NCI-H2107 treated with DMSO at 0.1 percent for 48 hours (cell line): ENCODE results near the gene FXYD4.
"Not testable (repeated sequence)": the region's sequence is repeated elsewhere in the genome, so short reads cannot be mapped to it uniquely, and the experiment has no call there.

Source experiments
- DNase-seq: peaks from one replicate; lab custom pipeline; 2025; ENCODE audit not compliant: unreplicated experiment; lab: John Stamatoyannopoulos, UW

FXYD4 gene, protein sequence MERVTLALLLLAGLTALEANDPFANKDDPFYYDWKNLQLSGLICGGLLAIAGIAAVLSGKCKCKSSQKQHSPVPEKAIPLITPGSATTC

DNA sequence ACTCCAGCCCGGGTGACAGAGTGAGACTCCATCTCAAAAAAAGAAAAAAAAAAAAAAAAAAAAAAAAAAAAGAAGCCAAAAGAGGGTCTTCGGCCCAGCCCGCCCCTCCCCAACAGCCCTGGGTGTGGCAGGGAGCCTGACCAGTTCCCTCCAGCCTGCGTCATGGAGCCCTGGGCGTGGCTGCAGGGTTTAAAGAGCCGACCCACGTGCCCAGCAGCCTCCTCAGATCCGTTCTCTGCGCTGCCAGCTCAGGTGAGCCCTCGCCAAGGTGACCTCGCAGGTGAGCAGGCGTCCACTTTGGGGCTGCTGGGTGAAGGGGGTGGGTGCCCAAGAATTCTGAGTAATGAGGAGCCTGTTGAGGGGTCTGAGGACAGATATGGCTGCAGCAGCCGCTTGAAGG is at the start of gene FXYD4:
Gene FXYD4, plus strand, starts transcription at position 219 of the 400 bp plus-strand sequence. CDS start 2,111 bp downstream, outside the sequence.
- no peak for DNase-seq

DNA sequence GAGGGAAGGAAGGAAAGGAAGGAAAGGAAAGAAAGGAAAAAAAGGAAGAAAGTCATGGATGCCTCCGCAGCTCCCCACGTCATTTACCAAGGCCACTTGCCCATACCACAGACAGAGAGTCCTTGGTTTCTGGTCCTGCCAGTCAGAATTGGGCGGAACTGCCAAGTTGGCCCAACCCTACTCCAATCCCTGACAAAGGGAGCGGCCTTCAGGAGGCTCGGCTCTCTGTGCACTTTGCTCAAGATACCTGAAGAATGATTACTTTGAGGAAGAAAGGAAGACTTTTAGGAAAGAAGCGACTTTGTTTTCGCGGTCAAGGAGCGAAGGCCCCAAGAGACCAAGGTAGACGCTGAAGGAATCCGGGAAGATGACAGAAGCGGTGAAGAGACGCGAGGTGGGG is 49.1 kb upstream of the FXYD4 start:
- DNase-seq: no peak

DNA sequence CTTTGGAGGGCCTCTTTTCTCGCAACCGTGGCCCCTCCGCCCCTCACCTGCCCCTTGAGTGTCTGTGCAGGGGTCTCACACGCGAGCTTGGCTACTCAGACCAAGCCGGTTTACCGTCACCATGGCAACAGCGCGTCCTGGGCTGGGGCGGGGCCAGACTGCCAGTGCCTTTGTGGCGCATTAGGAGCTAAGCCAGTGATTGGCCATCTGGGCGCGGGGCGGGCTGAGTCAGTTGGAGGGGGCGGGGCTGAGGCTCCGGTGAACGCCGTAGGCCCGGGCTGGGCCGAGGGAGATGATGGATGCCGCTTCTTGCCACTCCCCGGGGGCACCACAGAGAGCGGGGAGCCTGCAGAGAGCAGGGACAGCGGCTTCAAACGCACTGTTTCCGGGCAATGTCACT is 48.7 kb upstream of the FXYD4 start:
- DNase-seq: no peak

DNA sequence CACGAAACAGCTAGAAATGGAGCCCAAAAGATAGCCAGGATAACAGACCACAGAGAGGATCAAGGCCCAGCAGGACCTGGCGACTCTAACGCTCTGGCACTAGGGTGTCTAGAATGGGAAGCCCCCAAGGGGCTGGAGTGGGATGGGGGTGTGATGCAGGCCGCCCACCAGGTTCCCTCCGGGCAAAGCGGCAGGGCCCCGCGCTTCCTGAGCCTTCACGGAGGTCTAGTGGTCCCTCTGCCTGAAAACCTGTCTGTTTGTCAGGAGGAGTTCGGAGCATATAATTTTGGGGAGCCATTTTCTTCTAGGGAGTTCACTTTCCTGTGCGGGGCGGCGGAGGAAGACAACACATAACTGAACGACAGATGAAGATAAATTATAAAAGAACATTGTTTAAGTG is 48.2 kb upstream of the FXYD4 start:
- DNase-seq: no peak

DNA sequence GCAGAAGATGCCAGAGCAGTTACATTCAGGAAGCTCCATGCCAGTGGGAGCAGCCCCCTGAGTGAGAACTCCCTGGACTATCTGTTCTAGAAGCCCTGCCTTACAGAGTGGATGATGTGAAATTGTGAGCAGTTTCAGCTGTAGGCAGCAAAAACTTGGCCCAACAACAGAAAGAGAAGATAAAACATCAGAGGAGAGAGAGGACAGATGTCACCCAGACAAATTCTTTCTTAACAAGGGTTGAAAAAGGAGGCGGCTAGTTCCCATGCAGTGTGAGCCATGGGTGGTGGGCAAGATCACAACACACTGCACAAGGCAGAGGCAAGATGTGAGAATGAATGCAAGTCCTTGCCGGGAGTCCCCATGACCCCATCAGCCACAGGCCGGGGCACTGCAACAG is 46.6 kb upstream of the FXYD4 start:
- DNase-seq: no peak

DNA sequence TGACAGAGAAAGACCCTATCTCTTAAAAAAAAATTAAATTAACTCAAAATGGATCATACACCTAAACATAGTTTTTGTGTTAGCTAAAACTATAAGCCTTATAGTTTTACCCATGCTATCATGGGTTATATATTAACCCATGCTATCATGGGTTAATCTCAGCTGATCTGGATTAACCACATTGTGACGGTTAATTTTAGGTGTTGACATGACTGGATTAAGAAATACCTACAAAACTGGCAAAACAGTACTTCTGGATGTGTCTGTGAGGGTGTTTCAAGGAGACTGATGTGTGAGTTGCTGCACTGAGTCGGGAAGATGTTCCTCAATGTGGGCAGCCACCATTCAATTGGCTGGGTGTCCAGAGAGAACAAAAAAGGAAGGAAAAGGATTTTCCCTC is 44.3 kb upstream of the FXYD4 start:
- DNase-seq: no peak

DNA sequence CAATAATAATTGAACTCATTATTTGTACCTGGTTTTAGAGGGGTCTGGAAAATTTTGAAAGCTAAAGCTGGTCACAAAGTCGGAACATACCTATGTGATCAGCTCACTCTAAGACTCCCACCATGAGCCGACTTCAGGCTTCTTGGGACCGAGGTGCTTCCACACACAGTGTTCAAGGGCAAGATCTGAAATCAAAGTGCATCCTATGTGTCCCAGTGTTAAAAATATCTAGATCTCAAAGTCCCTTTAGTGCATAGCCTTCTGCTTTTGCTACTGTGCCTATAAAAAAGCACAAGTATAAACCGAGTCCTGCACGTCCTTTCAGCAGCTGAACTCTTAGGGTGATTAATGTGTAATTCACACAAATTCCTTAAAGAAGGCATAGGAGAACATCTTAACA is 43.5 kb upstream of the FXYD4 start:
- DNase-seq: no peak

DNA sequence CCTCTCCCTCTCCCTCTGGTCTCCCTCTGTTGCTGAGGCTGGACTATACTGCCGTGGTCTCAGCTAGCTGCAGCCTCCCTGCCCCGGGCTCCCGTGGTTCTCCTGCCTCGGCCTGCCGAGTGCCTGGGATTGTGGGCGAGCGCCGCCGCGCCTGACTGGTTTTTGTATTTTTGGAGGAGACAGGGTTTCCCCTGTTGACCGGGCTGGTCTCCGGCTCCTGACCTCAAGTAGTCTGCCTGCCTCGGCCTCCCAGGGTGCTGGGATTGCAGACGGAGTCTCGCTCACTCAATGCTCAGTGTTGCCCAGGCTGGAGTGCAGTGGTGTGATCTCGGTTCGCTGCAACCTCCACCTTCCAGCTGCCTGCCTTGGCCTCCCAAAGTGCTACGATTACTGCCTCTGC is 42.6 kb upstream of the FXYD4 start:
- DNase-seq: not testable (repeated sequence)

DNA sequence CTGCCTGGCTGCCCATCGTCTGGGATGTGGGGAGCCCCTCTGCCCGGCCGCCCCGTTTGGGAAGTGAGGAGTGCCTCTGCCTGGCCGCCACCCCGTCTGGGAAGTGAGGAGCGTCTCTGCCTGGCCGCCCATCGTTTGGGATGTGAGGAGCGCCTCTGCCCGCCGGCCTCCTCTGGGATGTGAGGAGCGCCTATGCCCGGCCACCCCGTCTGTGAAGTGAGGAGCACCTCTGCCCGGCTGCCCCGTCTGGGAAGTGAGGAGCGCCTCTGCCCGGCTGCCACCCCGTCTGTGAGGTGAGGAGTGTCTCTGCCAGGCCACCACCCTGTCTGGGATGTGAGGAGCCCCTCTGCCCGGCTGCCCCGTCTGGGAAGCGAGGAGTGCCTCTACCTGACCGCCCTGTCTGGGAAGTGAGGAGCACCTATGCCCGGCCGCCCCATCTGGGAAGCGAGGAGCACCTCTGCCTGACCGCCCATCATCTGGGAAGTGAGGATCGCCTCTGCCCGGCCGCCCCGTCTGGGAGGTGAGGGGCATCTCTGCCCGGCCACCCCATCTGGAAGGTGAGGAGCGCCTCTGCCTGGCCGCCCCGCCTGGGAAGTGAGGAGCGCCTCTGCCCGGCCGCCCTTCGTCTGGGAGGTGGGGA is 42.1 kb upstream of the FXYD4 start:
- DNase-seq: not testable (repeated sequence)

DNA sequence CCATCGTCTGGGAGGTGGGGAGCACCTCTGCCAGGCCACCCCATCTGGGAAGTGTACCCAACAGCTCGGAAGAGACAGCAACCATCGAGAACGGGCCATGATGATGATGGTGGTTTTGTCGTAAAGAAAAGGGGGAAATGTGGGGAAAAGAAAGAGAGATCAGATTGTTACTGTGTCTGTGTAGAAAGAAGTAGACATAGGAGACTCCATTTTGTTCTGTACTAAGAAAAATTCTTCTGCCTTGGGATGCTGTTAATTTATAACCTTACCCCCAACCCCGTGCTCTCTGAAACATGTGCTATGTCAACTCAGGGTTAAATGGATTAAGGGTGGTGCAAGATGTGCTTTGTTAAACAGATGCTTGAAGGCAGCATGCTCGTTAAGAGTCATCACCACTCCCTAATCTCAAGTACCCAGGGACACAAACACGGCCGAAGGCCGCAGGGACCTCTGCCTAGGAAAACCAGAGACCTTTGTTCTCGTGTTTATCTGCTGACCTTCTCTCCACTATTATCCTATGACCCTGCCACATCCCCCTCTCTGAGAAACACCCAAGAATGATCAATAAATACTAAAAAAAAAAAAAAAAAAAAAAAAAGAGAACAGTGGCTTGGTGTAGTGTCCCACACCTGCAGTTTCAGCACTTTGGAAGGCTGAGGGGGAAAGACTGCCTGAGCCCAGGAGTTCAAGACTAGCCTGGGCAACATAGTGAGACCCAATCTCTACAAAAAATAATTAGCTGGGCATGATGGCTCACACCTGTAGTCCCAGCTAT is 41.2 kb upstream of the FXYD4 start:
- not testable (repeated sequence) for DNase-seq

DNA sequence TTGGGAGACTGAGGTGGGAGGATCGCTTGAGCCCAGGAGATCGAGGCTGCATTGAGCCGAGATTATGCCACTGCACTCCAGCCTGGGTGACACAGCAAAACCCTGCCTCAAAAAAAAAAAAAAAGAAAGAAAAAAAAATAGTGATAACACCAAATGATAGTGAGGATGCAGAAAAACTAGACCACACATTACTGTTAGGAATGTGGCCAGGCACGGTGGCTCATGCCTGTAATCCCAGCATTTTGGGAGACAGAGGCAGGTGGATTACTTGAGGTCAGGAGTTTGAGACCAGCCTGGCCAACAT is 40.7 kb upstream of the FXYD4 start:
- not testable (repeated sequence) for DNase-seq

DNA sequence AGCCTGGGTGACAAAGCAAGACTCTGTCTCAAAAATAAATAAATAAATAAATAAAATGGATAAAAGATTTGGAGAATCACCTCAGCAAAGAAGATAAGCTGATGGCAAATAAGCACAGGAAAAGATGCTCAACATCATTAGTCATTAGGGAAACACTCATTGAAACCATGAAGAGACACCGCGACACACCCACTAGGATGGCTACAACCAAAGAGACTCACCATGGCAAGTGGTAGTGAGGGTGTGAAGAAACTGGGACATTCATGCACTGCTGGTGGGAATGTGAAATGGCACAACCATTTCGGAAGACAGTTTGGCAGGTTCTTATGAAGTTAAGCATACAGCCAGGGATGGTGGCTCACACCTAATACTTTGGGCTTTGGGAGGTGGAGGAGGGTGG is 37.8 kb upstream of the FXYD4 start:
- DNase-seq: no peak

DNA sequence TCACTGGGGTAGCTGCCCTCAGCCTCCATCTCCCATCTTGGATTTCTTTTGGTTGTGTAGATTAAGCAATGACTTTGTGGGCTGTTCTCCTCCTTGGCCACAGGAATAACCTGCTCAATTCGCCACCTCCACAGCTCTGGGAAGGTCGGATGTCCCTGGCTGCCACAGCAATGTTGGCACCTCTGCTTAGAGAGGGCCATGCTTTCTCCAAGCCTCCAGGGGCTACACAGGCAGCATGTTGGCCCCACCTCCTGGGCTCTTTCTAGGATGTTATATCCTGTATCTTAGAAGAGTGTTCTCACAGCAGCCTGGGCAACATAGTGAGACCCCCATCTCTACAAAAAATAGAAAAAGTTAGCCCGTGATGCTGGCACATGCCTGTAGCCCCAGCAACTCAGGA is 35.4 kb upstream of the FXYD4 start:
- DNase-seq: no peak

DNA sequence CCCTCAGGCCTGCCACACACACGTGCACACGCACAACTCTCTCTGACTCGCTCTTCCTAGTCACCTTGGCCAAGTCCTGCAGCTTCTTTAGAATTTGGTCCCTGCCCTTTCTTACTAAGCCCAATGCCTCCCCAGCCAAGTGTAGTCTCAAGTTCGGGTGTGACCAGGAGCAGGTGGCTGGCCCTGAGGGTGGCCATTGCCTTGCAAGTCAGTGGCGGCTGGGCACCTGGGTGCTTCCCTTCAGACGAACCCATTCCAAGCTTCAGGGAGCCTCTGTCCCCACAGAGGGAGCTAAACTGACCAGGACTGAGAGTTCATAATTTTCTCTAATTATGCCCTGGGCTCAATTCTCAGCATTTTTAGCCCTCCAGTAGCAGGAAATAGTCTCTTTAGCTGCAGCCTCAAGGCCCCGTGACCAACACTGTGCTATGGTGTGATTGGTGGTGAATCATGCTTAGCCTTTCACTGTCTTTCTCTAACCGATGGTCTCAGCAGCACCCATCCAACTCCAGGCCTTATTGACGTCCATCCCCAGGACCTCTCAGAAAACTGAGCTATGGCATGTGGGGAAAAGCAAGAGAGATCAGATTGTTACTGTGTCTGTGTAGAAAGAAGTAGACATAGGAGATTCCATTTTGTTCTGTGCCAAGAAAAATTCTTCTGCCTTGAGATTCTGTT is 34.7 kb upstream of the FXYD4 start:
- DNase-seq: no peak

DNA sequence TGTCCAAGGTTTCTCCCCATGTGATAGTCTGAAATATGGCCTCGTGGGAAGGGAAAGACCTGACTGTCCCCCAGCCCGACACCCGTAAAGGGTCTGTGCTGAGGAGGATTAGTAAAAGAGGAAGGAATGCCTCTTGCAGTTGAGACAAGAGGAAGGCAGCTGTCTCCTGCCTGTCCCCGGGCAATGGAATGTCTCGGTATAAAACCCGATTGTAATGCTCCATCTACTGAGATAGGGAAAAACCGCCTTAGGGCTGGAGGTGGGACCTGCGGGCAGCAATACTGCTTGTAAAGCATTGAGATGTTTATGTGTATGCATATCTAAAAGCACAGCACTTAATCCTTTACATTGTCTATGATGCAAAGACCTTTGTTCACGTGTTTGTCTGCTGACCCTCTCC is 33.9 kb upstream of the FXYD4 start:
- not testable (repeated sequence) for DNase-seq

DNA sequence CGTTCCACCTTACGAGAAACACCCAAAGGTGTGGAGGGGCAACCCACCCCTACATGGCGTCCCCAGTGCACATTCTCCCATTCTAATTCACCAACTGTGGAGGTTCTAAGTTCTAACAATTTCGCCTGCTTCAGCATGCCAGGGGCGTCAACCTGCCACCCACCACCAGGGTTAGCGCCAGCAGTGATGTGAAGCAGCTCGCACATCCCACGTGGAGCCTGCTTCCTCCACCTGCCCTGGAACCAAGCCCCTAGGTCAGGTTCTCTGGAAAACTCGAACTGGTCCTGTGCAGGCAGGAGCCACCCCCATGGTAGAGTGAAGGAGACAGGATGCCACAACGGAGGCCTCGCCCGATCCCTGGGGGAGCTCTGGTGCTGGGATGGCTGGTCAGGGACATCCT is 33.3 kb upstream of the FXYD4 start:
- DNase-seq: no peak

DNA sequence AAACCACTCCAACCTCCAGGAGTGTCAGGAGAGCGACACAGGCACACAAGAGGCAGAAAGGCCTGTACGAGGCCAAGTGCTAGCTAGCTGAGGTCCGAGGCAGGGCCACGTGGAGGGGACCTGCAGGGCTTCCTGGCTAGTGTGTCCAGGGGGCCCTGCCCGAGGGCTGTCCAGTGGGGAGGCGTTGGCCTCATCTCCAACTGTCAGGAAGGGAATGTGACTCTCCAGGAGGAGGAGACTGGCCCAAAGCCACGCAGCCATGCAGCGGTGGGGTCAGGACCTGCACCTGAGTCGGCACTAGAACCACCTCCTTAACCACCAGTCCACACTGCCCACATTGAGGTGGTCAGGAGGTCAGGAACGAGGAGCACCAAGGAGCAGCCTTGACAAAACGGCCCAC is 32.3 kb upstream of the FXYD4 start:
- no peak for DNase-seq

DNA sequence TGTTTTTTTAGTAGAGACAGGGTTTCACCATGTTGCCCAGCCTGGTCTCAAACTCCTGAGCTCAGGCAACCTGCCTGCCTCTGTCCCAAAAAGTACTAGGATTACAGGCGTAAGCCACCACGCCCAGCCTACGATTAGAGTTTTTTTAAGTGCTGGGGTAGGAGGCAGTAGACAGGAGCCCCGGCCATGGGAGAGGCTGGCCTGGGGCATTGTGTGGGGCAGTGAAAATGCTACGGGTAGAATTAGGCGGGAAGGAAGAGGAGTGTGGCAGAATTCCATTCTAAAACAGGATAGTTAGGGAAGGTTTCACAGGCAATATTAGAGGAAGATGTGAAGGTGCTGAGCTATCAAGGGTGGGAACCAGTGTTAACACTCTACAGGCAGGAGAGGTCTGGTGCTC is 31.3 kb upstream of the FXYD4 start:
- DNase-seq: no peak

DNA sequence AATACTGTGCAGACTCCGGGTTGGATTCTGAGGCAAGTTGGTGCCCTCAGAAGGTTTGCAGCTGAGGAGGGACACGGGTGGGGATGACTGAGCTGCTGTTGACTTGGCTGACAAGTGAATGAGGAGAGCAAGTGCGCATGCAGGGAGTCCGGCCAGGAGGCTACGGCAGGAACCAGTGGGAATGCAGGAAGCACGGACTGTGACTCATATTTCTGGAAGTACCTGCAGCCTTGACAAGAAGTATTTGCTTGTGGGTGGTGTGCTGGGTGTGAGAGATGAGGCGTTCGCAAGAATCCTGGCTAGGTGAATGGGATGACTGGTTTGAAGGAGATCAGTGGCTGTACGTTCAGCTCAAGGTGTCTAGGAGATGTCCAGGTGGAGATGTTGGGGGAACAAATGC is 30.8 kb upstream of the FXYD4 start:
- no peak for DNase-seq

DNA sequence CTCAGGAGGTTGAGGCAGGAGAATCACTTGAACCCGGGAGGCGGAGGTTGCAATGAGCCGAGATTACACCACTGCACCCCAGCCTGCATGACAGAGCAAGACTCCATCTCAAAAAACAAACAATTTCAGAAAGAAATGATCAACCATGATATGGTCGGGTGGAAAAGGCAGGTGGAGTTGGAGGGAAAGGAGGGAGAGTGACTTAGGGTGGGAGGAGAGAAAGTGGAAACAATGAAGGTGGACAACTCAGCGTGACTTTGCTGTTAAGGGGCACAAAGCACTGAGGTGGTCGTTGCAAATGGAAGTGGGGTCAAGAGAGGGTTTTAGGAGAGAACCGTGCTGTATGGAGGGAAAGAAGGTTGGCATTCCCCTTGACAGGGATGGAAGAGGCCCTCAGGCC is 30.0 kb upstream of the FXYD4 start:
- no peak for DNase-seq

DNA sequence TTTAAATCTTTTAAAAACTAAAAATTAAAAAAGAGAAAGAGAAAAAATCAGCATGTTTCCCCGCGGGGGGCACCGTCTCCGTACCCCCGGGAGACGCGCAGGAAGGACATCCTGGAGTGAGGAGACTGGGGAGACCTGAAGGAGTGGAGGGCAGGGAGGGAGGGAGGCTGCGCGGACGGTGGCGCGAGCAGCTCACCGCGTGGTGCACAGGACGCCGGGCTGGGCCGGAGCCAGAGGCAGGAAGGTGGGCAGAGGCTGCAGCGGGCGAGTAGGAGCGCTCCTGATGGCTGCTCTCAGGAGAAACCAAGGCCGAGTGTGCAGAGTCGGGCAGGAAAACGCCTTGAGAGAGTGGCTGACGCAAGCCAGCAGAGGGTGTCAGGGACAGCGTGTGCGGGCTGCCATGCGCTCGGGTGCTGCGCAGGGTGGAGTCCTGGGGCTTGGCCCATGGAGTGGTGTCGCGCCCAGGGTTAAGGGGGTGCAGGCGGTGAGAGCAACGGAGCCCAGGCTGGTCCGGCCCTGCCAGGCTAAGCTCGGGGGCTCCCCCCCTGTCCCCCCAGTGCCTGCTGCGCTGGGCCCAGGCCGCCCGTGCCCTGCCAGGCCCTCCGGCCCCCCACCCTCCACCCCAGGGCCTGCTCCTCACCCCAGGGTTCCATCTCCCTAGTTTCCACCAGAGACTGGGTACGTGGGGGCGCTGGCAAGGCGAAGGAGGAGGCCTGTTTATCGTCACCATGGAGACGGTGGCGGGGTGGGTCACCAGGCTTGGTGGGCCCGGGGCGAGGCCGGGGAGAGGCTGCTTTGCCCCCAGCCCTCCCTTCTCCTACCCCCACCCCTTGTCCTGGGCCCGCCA is 28.9 kb upstream of the FXYD4 start:
- DNase-seq: no peak
